OCI-LY3 (cell line): Measurements from ENCODE around the gene AATF.

Experiments
- CTCF ChIP-seq: fragments of 200-600, 300-600 bp; sonication (generic); IDR thresholded peaks from 2 replicates; pipeline ENCODE4 v1.5.1; 2014; ENCODE audit warnings: antibody characterized with exemption, low read length, low read depth
- EZH2phosphoT487 ChIP-seq: fragments of 200-600 bp; shearing (Covaris generic); IDR thresholded peaks from 2 replicates; pipeline ENCODE4 v1.6.1; 2018; ENCODE audit warnings: antibody characterized with exemption, mixed run types, low read depth

- TF ChIP-seq EZH2phosphoT487 (no peak), CTCF (no peak)
Measured at GRCh38 chr17:37064206-37064605, 115.5 kb downstream of the AATF start.
